AG04449 (cell line): ENCODE results near the gene CD8A.

ENCODE experiments used
- CTCF ChIA-PET: fragments of 350-600 bp; formaldehyde crosslinking; extraction: SDS; loops from one replicate; lab custom pipeline; 2021; ENCODE audit warnings: antibody characterized with exemption; lab: Yijun Ruan, JAX
- POLR2A ChIA-PET: fragments of 400-600, 350-600 bp; formaldehyde crosslinking; extraction: SDS; loops from one replicate; lab custom pipeline; 2020; ENCODE audit warnings: antibody characterized with exemption, inconsistent platforms; lab: Yijun Ruan, JAX
- DNase-seq: peaks from one replicate; pipeline ENCODE4 v3.0.0-alpha.2; 2010; ENCODE audit warnings: low read depth, low spot score
- H3K4me3 ChIP-seq: 2 replicates; pipeline ENCODE4 v1.5.1; 2011; ENCODE audit warnings: low read depth, mild to moderate bottlenecking, control low read depth, low read length
- TF ChIP-seq, protein P1 (sequence below): IDR thresholded peaks from one replicate; pipeline ENCODE4 v1.5.1; 2011; ENCODE audit warnings: mild to moderate bottlenecking, moderate library complexity, low read length, control low read depth, inconsistent platforms; ENCODE audit not compliant: insufficient read depth; ENCODE audit errors: missing control alignments

CD8A gene

DNA sequence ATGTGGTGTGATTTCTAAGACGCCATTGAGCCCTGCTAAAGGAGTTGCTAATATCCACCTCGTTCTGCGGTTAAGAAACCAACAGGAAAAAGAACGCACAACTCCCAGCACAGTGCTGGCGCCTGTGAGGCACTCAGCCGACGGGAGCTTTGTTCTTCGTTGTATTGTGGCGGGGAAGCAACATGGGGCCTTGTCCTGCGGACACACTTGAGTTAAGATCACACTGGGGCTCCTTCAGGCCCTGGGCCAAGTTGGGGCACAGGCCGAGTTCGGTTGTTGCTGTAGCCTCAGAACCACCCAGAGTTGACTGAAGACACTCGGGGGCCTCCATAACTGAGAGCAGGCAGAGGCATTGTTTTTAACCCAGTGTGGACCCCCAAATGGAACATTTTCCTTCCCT lies 30.6 kb upstream of the CD8A start:
- no peak for DNase-seq
- H3K4me3 ChIP-seq = no peak overlapping the region
- TF ChIP-seq, protein P1, sequence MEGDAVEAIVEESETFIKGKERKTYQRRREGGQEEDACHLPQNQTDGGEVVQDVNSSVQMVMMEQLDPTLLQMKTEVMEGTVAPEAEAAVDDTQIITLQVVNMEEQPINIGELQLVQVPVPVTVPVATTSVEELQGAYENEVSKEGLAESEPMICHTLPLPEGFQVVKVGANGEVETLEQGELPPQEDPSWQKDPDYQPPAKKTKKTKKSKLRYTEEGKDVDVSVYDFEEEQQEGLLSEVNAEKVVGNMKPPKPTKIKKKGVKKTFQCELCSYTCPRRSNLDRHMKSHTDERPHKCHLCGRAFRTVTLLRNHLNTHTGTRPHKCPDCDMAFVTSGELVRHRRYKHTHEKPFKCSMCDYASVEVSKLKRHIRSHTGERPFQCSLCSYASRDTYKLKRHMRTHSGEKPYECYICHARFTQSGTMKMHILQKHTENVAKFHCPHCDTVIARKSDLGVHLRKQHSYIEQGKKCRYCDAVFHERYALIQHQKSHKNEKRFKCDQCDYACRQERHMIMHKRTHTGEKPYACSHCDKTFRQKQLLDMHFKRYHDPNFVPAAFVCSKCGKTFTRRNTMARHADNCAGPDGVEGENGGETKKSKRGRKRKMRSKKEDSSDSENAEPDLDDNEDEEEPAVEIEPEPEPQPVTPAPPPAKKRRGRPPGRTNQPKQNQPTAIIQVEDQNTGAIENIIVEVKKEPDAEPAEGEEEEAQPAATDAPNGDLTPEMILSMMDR = no peak
- ChIA-PET POLR2A (no interaction called here), CTCF (interaction anchor here (1.3 kb wide), 1 partner anchor 13 kb away, joined by 5 read pairs; no protein-coding TSS in a partner anchor)

DNA sequence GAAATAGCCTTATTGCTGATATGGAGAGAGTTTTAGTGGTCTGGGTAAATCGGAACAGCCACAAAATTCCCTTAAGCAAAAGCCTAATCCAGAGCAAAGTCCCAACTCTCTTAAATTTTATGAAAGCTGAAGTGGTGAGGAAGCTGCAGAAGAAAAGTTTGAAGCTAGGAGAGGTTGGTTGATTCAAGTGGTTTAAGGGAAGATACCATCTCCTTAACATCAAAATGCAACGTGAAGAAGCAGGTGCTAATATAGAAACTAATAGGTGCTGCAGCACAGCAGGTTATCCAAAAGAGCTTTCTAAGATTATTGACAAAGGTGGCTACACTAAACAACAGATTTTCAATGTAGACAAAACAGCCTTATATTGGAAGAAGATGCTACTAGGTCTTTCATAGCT lies 28.2 kb upstream of the CD8A start:
- TF ChIP-seq, protein P1 = no peak
- ChIA-PET CTCF (interaction anchor here (0.9 kb wide), 1 partner anchor 11 kb away, joined by 4 read pairs; no protein-coding TSS in a partner anchor), POLR2A (no interaction called here)
- H3K4me3 ChIP-seq = no peak overlapping the region
- no peak for DNase-seq

DNA sequence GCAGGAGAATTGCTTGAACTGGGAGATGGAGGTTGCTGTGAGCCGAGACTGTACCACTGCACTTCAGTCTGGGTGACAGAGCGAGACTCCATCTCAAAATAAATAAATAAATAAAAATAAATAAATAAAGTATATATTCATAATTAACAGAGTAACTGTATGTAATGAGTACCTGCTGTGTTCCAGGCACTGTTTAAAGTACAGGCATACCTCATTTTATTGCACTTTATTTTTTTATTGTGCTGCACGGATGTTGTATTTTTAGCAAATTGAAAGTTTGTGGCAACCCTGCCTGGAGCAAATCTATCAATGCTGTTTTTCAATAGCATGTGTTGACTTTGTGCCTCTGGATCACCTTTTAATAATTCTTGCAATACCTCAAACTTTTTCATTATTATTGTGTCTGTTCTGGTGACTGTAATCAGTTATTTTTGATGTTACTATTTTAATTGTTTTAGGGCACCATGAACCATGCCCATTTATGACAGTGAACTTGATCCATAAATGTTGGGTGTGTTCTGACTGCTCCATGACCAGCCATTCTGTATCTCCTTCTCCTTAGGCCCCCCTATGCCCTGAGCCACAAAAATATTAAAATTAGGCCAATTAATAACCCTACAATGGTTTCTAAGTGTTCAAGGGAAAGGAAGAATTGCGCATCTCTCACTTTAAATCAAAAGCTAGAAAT lies 27.5 kb upstream of the CD8A start:
- H3K4me3 ChIP-seq = no peak overlapping the region
- DNase-seq = no peak
- ChIA-PET CTCF (interaction anchor here (0.6 kb wide), 1 partner anchor 10 kb away, joined by 5 read pairs; no protein-coding TSS in a partner anchor), POLR2A (no interaction called here)
- TF ChIP-seq, protein P1 = no peak

DNA sequence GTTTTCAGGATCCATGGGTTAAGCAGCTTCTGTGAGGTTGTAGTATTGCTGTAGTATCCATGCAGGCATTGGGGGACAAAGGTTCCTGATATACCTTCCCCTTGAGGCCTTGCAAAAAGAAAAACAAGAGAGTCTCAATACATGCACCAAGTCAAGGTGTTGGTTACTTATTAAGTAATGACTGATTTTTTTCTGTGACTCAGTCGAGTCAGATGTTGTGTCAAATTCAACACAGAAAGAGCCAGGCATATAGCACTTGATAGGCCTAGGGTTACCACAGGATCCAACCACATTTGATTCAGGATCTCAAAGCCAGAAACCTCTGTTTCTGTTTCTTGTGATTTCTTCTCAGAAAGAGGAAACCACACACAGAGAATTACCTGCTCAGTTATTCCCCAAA lies 24.9 kb upstream of the CD8A start:
- no peak for DNase-seq
- ChIA-PET CTCF (interaction anchor here (2.9 kb wide), 1 partner anchor 51 kb away, joined by 8 read pairs; no protein-coding TSS in a partner anchor), POLR2A (no interaction called here)
- TF ChIP-seq, protein P1 = no peak
- H3K4me3 ChIP-seq = no peak overlapping the region

DNA sequence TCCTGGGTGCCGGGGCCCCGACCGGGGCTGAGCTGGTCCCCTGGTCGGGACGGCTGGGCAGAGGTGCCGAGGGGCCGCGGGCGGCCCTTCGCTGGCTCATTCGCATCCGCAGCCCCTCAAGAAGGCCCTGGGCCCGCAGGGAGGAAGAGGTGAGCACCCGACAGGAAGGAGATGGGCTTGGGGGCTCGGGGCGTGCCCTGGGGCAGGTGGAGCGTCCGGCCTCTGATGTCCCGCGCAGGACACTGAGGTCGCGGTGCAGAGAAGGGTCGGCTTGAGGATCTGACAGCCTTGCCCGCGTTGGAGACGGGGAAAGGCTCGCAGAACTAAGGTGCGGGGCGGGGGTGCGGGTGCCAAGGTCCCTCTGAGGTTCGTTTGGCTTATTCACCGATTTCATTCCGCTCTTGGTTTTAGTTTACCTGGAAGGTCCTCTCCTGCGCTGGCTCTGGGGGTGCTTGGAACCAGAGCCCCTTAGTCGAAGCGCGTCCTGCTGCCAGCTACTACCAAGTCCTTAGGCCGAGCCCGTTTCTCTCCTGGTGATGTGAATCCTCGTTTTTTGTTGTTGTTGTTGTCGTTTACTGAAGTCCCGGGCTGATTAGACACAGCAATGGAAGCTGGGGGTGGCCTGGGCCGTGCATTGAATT lies 18.9 kb upstream of the CD8A start:
- no peak overlapping the region for H3K4me3 ChIP-seq
- no peak for DNase-seq
- ChIA-PET POLR2A (no interaction called here), CTCF (interaction anchor here (0.8 to 2.8 kb wide), 5 partner anchors 11 to 412 kb away, joined by 3 to 8 read pairs (median 4); no protein-coding TSS in a partner anchor)
- TF ChIP-seq, protein P1 = no peak

DNA sequence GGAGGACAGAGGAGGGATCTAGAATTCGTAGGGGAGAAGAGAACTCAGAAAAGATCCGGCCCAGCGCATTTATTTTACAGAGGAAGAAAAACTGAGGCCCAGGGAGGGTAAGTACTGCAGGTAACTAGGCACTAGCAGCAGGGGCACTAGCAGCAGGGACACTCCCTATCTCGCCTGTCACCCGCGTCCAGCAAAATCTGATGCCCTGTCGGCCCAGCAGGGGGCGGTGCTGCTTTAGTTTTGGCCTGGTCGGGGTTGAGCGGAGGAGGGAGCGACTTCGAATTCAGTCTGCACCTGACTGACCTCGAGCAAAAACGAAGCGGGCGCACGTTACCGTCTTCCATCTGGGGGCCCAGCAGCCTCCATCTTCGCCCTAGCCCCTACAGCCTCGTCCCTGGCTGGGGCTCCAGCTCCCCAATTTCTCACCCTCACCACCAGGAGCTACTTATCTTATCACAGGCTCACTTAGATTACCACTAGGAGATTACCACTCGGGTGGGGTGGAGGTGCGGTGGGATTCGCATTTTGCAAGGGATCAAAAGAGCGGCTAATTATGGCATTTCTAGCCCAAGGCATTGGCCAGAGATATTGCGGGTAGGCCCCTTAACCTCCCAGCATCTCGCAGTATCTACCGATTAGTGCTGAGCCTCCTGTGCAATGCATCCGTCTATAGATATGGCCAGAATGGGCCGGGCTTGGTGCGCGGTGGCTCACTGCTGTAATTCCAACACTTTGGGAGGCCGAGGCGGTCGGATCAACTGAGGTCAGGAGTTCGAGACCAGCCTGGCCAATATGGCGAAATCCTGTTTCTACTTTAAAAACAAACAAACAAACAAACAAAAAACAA lies 17.8 kb upstream of the CD8A start:
- ChIA-PET CTCF (interaction anchor here (0.8 to 3.4 kb wide), 12 partner anchors 9 to 588 kb away, joined by 3 to 14 read pairs (median 4); no protein-coding TSS in a partner anchor), POLR2A (no interaction called here)
- peak overlapping the region; percentile 46 for H3K4me3 ChIP-seq
- TF ChIP-seq, protein P1 = peak; percentile 94
- peak; percentile 5 for DNase-seq
